ENCODE data around the gene IMPA2.
A peak's percentile ranks its signal among the peaks of the same experiment; 100 is the strongest.

Gene IMPA2

GRCh38 chr18:11991021-11991795 lies 9.9 kb downstream of the IMPA2 start:
- Histone ChIP-seq H3K4me3 (ENCODE audit: low read depth, low read length) (no peak overlapping the region), H3K27me3 (ENCODE audit: control insufficient read depth, insufficient read depth, low read length) (no peaks in the 10 kb centered on the region), H3K4me1 (ENCODE audit: control insufficient read depth, insufficient read depth, low read length) (peaks cover 39% of the 10 kb centered on the region), H3K9me3 (ENCODE audit: control insufficient read depth, insufficient read depth, low read length) (no peaks in the 10 kb centered on the region), H3K27ac (ENCODE audit: low read depth, low read length) (no peak overlapping the region), H3K9ac (ENCODE audit: low read depth, low read length) (no peak overlapping the region), H3K36me3 (ENCODE audit: control insufficient read depth, insufficient read depth, low read length) (peaks cover 4% of the 10 kb centered on the region; the same call in 1 of the 2 replicates)

- Histone ChIP-seq H3K27ac (ENCODE audit: low read depth, low read length) (no peak overlapping the region), H3K9me3 (ENCODE audit: control insufficient read depth, insufficient read depth, low read length) (no peaks in the 10 kb centered on the region), H3K4me1 (ENCODE audit: control insufficient read depth, insufficient read depth, low read length) (peaks cover 32% of the 10 kb centered on the region), H3K9ac (ENCODE audit: low read depth, low read length) (no peak overlapping the region), H3K27me3 (ENCODE audit: control insufficient read depth, insufficient read depth, low read length) (no peaks in the 10 kb centered on the region), H3K36me3 (ENCODE audit: control insufficient read depth, insufficient read depth, low read length) (peaks cover 4% of the 10 kb centered on the region; the same call in 1 of the 2 replicates), H3K4me3 (ENCODE audit: low read depth, low read length) (no peak overlapping the region)
These were observed 10.9 kb downstream of the IMPA2 start for GRCh38 chr18:11992096-11992790.

- Histone ChIP-seq H3K4me3 (ENCODE audit: low read depth, low read length) (no peak overlapping the region), H3K9me3 (ENCODE audit: control insufficient read depth, insufficient read depth, low read length) (no peaks in the 10 kb centered on the region), H3K9ac (ENCODE audit: low read depth, low read length) (no peak overlapping the region), H3K27me3 (ENCODE audit: control insufficient read depth, insufficient read depth, low read length) (no peaks in the 10 kb centered on the region), H3K36me3 (ENCODE audit: control insufficient read depth, insufficient read depth, low read length) (no peaks in the 10 kb centered on the region), H3K4me1 (ENCODE audit: control insufficient read depth, insufficient read depth, low read length) (peaks cover 32% of the 10 kb centered on the region), H3K27ac (ENCODE audit: low read depth, low read length) (no peak overlapping the region)
These were observed 12.1 kb downstream of the IMPA2 start for GRCh38 chr18:11993264-11993916.

GRCh38 chr18:11994336-11994702 lies 13.0 kb downstream of the IMPA2 start:
- Histone ChIP-seq H3K9ac (ENCODE audit: low read depth, low read length) (no peak overlapping the region), H3K4me1 (ENCODE audit: control insufficient read depth, insufficient read depth, low read length) (peaks cover 25% of the 10 kb centered on the region), H3K4me3 (ENCODE audit: low read depth, low read length) (no peak overlapping the region), H3K36me3 (ENCODE audit: control insufficient read depth, insufficient read depth, low read length) (peaks cover 5% of the 10 kb centered on the region), H3K27me3 (ENCODE audit: control insufficient read depth, insufficient read depth, low read length) (no peaks in the 10 kb centered on the region), H3K27ac (ENCODE audit: low read depth, low read length) (peak overlapping the region; percentile 69), H3K9me3 (ENCODE audit: control insufficient read depth, insufficient read depth, low read length) (no peaks in the 10 kb centered on the region)

GRCh38 chr18:11994703-11995444 lies 13.6 kb downstream of the IMPA2 start:
- no peak overlapping the region for H3K9ac ChIP-seq (ENCODE audit: low read depth, low read length)
- H3K4me1 ChIP-seq (ENCODE audit: control insufficient read depth, insufficient read depth, low read length), result peaks cover 19% of the 10 kb centered on the region
- peaks cover 11% of the 10 kb centered on the region for H3K36me3 ChIP-seq (ENCODE audit: control insufficient read depth, insufficient read depth, low read length)
- no peak overlapping the region for H3K4me3 ChIP-seq (ENCODE audit: low read depth, low read length)
- H3K9me3 ChIP-seq (ENCODE audit: control insufficient read depth, insufficient read depth, low read length), result no peaks in the 10 kb centered on the region
- H3K27me3 ChIP-seq (ENCODE audit: control insufficient read depth, insufficient read depth, low read length), result no peaks in the 10 kb centered on the region
- peak overlapping the region; percentile 69 for H3K27ac ChIP-seq (ENCODE audit: low read depth, low read length)

- H3K27ac ChIP-seq (ENCODE audit: low read depth, low read length), result peak overlapping the region; percentile 69
- H3K4me1 ChIP-seq (ENCODE audit: control insufficient read depth, insufficient read depth, low read length), result peaks cover 16% of the 10 kb centered on the region
- no peak overlapping the region for H3K4me3 ChIP-seq (ENCODE audit: low read depth, low read length)
- no peaks in the 10 kb centered on the region for H3K27me3 ChIP-seq (ENCODE audit: control insufficient read depth, insufficient read depth, low read length)
- no peaks in the 10 kb centered on the region for H3K9me3 ChIP-seq (ENCODE audit: control insufficient read depth, insufficient read depth, low read length)
- H3K9ac ChIP-seq (ENCODE audit: low read depth, low read length), result no peak overlapping the region
- peaks cover 17% of the 10 kb centered on the region for H3K36me3 ChIP-seq (ENCODE audit: control insufficient read depth, insufficient read depth, low read length)
These were observed 14.3 kb downstream of the IMPA2 start for GRCh38 chr18:11995445-11996189.

- Histone ChIP-seq H3K9ac (ENCODE audit: low read depth, low read length) (no peak overlapping the region), H3K36me3 (ENCODE audit: control insufficient read depth, insufficient read depth, low read length) (peaks cover 24% of the 10 kb centered on the region), H3K9me3 (ENCODE audit: control insufficient read depth, insufficient read depth, low read length) (no peaks in the 10 kb centered on the region), H3K27ac (ENCODE audit: low read depth, low read length) (no peak overlapping the region), H3K4me3 (ENCODE audit: low read depth, low read length) (no peak overlapping the region), H3K27me3 (ENCODE audit: control insufficient read depth, insufficient read depth, low read length) (no peaks in the 10 kb centered on the region), H3K4me1 (ENCODE audit: control insufficient read depth, insufficient read depth, low read length) (peaks cover 16% of the 10 kb centered on the region)
These were observed 15.0 kb downstream of the IMPA2 start for GRCh38 chr18:11996190-11996754.

- Histone ChIP-seq H3K36me3 (ENCODE audit: control insufficient read depth, insufficient read depth, low read length) (peaks cover 30% of the 10 kb centered on the region), H3K4me1 (ENCODE audit: control insufficient read depth, insufficient read depth, low read length) (peaks cover 16% of the 10 kb centered on the region)
These were observed 15.6 kb downstream of the IMPA2 start for GRCh38 chr18:11996907-11997306.

GRCh38 chr18:11997466-11997865 lies 16.2 kb downstream of the IMPA2 start:
- Histone ChIP-seq H3K9me3 (ENCODE audit: control insufficient read depth, insufficient read depth, low read length) (no peaks in the 10 kb centered on the region), H3K27me3 (ENCODE audit: control insufficient read depth, insufficient read depth, low read length) (no peaks in the 10 kb centered on the region), H3K4me1 (ENCODE audit: control insufficient read depth, insufficient read depth, low read length) (peaks cover 16% of the 10 kb centered on the region), H3K4me3 (ENCODE audit: low read depth, low read length) (no peak overlapping the region), H3K27ac (ENCODE audit: low read depth, low read length) (no peak overlapping the region), H3K9ac (ENCODE audit: low read depth, low read length) (no peak overlapping the region), H3K36me3 (ENCODE audit: control insufficient read depth, insufficient read depth, low read length) (peaks cover 36% of the 10 kb centered on the region)

More at GRCh38 chr18:11996907-11997306, 15.6 kb downstream of the IMPA2 start:
- Histone ChIP-seq H3K9me3 (ENCODE audit: control insufficient read depth, insufficient read depth, low read length) (no peaks in the 10 kb centered on the region), H3K27ac (ENCODE audit: low read depth, low read length) (no peak overlapping the region), H3K4me3 (ENCODE audit: low read depth, low read length) (no peak overlapping the region), H3K27me3 (ENCODE audit: control insufficient read depth, insufficient read depth, low read length) (no peaks in the 10 kb centered on the region), H3K9ac (ENCODE audit: low read depth, low read length) (no peak overlapping the region)

- Histone ChIP-seq H3K27me3 (ENCODE audit: control insufficient read depth, insufficient read depth, low read length) (no peaks in the 10 kb centered on the region), H3K9ac (ENCODE audit: low read depth, low read length) (no peak overlapping the region), H3K4me1 (ENCODE audit: control insufficient read depth, insufficient read depth, low read length) (peaks cover 16% of the 10 kb centered on the region), H3K36me3 (ENCODE audit: control insufficient read depth, insufficient read depth, low read length) (peaks cover 37% of the 10 kb centered on the region), H3K4me3 (ENCODE audit: low read depth, low read length) (no peak overlapping the region), H3K27ac (ENCODE audit: low read depth, low read length) (no peak overlapping the region), H3K9me3 (ENCODE audit: control insufficient read depth, insufficient read depth, low read length) (no peaks in the 10 kb centered on the region)
These were observed 16.9 kb downstream of the IMPA2 start for GRCh38 chr18:11998193-11998592.
